HG02884 (cell line): ENCODE measurements around the gene DNAJC15.

ENCODE experiments used
- ATAC-seq: cut with Tn5 transposase; IDR thresholded peaks from one replicate; pipeline ENCODE4 v1.9.1; 2021; ENCODE audit warnings: mild to moderate bottlenecking, moderate library complexity; ENCODE audit not compliant: unreplicated experiment

DNAJC15 gene

DNA sequence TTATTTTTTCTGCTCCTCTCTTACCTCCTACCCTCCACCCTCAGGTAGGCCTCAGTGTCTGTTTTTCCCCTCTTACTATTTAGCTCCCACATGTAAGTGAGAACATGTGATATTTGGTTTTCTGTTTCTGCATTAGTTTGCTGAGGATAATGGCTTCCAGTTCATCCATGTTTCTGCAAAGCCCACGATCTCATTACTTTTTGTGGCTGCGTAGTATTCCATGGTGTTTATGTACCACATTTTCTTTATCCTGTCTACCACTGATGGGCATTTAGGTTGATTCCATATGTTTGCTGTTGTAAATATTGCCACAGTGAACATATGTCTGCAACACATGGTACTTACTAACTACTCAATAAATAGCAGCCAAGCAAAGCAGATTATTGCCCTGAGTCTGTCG is 56.8 kb downstream of the DNAJC15 start:
- ATAC-seq = no peak

- ATAC-seq = no peak
These were observed 58.5 kb downstream of the DNAJC15 start for GRCh38 chr13:43081866-43082265.

GRCh38 chr13:43083750-43084149 is 60.4 kb downstream of the DNAJC15 start:
- ATAC-seq = no peak

GRCh38 chr13:43085545-43085944 is 62.2 kb downstream of the DNAJC15 start:
- ATAC-seq = no peak

GRCh38 chr13:43086181-43086580 is 62.8 kb downstream of the DNAJC15 start:
- ATAC-seq = no peak

DNA sequence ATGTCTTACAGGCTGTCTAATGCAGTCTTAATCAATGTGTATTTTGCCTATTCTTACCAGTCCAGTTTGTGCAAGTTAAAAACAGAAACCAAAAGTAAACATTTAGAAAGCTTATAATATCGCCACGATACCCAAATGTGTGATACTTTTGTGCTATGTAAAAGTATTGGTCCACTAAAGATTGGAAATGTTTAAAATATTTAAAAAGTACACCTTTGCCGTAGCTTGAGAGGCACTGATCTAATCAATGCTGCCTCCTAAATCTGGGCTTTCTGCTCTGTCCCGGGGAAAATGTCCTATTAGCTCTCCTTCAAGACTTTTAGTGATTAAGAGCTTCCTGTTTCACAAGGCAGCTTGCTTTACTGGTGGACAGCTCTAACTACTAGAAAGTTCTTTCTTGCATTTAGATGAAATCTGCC is 64.7 kb downstream of the DNAJC15 start:
- no peak for ATAC-seq

GRCh38 chr13:43089912-43090498 is 66.6 kb downstream of the DNAJC15 start:
- ATAC-seq = no peak

DNA sequence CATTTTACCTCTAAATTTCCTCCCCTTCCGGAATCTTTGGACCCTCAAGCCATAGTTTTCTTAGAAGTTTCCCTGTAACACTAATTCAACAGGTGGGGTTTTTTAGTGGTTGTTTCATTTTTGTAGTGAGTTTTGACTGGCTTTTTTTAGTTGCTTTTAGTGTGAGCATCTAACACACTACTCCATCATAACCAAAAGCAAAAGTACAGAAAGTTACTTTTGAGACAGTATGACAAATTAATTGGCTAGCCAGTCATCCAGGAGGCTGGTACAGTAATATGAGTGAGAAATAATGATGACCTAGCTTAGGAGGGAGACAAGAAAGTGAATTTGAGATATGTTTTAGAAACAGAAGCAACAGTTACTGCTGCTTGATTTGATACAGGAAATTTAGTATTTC is 71.5 kb downstream of the DNAJC15 start:
- ATAC-seq = peak; percentile 97

GRCh38 chr13:43095771-43096719 is 72.7 kb downstream of the DNAJC15 start:
- ATAC-seq = no peak

DNA sequence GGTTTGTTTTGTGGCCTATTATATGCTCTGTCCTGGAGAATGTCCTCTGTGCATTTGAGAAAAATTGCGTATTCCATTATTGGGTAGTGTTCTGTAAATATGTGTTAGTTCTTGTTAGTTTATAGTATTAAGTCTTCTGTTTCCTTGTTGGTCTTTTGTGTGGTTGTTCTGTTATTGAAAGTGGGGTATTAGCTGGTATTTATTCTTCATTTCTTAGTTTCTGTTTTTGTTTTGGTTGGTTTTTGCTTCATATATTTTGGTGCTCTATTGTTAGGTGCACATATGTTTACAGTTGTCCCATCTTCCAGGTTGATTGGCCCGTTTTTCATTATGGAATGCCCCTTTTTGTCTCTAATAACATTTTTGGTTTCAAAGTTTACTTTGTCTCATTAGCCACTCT is 77.3 kb downstream of the DNAJC15 start:
- no peak for ATAC-seq

- ATAC-seq = no peak
These were observed 78.9 kb downstream of the DNAJC15 start for GRCh38 chr13:43102304-43102703.

- no peak for ATAC-seq
These were observed 84.4 kb downstream of the DNAJC15 start for GRCh38 chr13:43107780-43108179.

DNA sequence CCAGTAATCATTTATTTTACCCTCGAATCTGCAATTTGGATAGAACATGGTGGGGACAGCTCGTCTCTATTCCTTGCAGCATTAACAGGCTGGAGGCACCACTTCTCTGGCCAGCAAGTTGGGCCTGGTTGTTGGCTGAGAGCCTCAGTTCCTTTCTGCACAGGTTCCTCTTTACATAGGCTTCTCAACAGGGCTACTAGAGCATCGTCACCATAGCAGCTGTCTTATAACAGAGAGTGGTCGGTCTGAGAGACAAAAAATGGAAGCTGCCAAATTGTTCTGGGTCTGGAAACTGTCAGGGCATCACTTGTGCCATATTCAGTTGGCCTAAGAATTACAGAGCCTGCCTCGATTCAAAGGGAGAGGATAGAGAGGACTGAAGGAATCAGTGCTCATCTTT is 86.7 kb downstream of the DNAJC15 start:
- ATAC-seq = no peak

- no peak for ATAC-seq
These were observed 87.3 kb downstream of the DNAJC15 start for GRCh38 chr13:43110658-43111057.

DNA sequence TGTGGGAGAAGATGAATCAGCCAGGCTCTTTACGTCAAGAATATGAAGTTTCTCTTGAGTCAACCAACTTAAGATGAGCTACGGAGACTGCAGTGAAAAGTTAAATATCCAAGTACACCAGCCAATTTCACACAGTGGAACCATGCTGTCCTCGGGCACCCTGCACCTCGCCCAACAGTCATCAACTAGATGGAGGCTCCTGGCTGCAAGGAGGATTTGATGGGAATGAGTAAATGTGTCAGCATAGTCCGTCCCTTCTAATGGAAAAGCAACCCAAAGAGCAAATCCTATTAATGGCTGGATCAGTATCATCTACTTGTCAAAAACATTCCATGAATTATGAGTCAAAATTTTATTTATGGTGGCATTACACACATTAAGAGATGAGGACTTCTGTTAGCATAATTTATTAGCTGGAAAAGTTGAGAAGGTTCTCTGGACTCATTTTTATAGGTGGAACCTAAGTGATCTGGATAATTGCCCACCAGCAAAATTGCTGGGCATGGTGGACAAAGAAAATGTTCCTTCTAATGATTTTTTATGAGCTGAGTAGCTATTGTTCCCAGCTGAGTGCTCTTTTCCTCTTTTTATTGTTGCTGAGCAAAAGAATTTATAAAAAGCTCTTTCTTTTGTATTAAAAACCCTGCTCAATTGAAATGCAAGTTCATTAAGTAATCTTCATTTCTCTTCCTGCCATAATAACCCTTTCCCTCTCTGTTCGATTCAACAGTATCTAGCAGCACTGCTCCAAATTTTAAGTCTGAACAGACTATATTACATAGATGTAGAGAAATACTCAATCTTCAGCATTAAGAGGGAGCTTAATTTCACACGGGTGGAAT is 88.4 kb downstream of the DNAJC15 start:
- ATAC-seq = no peak

DNA sequence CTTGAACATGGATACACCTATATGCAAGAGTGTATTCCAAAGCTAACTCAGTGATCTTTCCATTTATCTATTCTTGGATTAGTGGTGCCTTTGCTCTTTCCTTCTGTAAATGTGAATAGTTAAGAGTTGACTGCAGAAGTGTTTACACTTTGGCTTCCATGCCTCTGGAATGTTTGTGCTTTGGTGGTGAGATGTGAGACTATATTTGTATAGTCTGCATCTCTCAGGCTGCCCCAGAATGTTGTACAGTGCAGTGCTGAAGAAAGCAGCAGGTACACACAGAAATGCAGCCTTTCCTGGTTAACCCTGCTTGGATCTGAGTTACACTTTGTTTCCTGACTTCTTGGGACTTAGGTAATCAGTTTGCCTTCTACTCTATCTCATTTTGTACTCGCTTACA is 90.2 kb downstream of the DNAJC15 start:
- no peak for ATAC-seq

DNA sequence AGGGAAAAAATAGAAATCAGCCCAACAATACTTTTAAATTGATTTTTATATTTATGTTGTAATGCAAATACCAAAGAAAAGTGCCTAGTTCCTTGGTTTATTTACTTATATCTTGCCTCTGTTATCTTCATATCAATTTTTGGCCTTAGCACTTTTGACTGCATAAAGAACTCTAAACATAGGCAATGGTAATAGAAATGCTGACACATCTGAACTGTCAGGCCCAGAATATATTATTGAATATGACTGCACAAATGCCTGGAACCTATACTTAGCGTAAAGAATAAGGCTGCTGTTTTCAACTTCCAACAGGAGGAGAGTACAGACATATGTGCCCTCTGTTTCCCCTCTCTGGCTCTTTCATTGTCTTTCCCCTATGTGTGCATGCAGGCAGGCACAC is 91.1 kb downstream of the DNAJC15 start:
- ATAC-seq = no peak

- no peak for ATAC-seq
These were observed 91.8 kb downstream of the DNAJC15 start for GRCh38 chr13:43115141-43115540.

- ATAC-seq = no peak
These were observed 92.9 kb downstream of the DNAJC15 start for GRCh38 chr13:43116242-43116641.

GRCh38 chr13:43118521-43118920 is 95.1 kb downstream of the DNAJC15 start:
- ATAC-seq = no peak

- ATAC-seq = no peak
These were observed 95.8 kb downstream of the DNAJC15 start for GRCh38 chr13:43119206-43119605.
